HepG2 (cell line): ENCODE results near the gene RAC3. TPM values are rescaled to one million over a fixed set of nuclear protein-coding genes. Genes with fewer than 3 reads are reported as not detected.
A peak's percentile ranks its signal among the peaks of the same experiment; 100 is the strongest.

ENCODE experiments used
- ARNT ChIP-seq: fragments of 450-650 bp; IDR thresholded peaks from 2 replicates; pipeline ENCODE4 v1.6.1; 2017
- ATF5 ChIP-seq: sonication (generic); formaldehyde crosslinking; IDR thresholded peaks from 2 replicates; pipeline ENCODE4 v1.4.0; 2020; ENCODE audit warnings: mild to moderate bottlenecking, low read depth, missing genetic modification reagents
- CBX5 ChIP-seq: sonication (generic); formaldehyde crosslinking; IDR thresholded peaks from 2 replicates; pipeline ENCODE4 v1.4.0; 2020; ENCODE audit warnings: missing genetic modification reagents, borderline replicate concordance
- CCDC6 ChIP-seq: sonication (generic); formaldehyde crosslinking; IDR thresholded peaks from 2 replicates; pipeline ENCODE4 v1.8.1; 2022; ENCODE audit warnings: mild to moderate bottlenecking, missing genetic modification reagents, moderate library complexity
- CREM ChIP-seq, 2 experiments: sonication (generic) in 1 of 2; formaldehyde crosslinking in 1 of 2; IDR thresholded peaks; 2 replicates each; pipeline versions ENCODE4 v1.4.0 to v1.6.1; 2016 to 2020; ENCODE audit warnings: antibody characterized with exemption in 1 of 2, mild to moderate bottlenecking in 1 of 2, missing genetic modification reagents in 1 of 2
- GLI4 ChIP-seq: sonication (generic); formaldehyde crosslinking; IDR thresholded peaks from 2 replicates; pipeline ENCODE4 v1.5.1; 2020; ENCODE audit warnings: missing genetic modification reagents, mild to moderate bottlenecking, moderate library complexity, borderline replicate concordance
- HOXA3 ChIP-seq: sonication (generic); formaldehyde crosslinking; IDR thresholded peaks from 2 replicates; pipeline ENCODE4 v1.5.0; 2020; ENCODE audit warnings: missing genetic modification reagents
- MBD4 ChIP-seq: IDR thresholded peaks from 2 replicates; pipeline ENCODE4 v1.6.1; 2012; ENCODE audit warnings: low read length, inconsistent platforms, borderline replicate concordance
- NAIF1 ChIP-seq: sonication (generic); formaldehyde crosslinking; IDR thresholded peaks from 2 replicates; pipeline ENCODE4 v1.5.0; 2020; ENCODE audit warnings: mild to moderate bottlenecking, missing genetic modification reagents, borderline replicate concordance
- NFIB ChIP-seq: sonication (generic); formaldehyde crosslinking; IDR thresholded peaks from 2 replicates; pipeline ENCODE4 v1.9.0; 2021; ENCODE audit warnings: missing genetic modification reagents, mild to moderate bottlenecking, borderline replicate concordance
- PAWR ChIP-seq: sonication (generic); formaldehyde crosslinking; IDR thresholded peaks from 2 replicates; pipeline ENCODE4 v1.4.0; 2020; ENCODE audit warnings: missing genetic modification reagents, mild to moderate bottlenecking, borderline replicate concordance
- PHF8 ChIP-seq: sonication (generic); formaldehyde crosslinking; IDR thresholded peaks from 2 replicates; pipeline ENCODE4 v1.5.0; 2020; ENCODE audit warnings: missing genetic modification reagents
- RFX1 ChIP-seq: fragments of 450-650 bp; IDR thresholded peaks from 2 replicates; pipeline ENCODE4 v1.6.1; 2017
- RORA ChIP-seq: sonication (generic); formaldehyde crosslinking; IDR thresholded peaks from 2 replicates; pipeline ENCODE4 v1.5.0; 2020; ENCODE audit warnings: mild to moderate bottlenecking, missing genetic modification reagents, moderate library complexity
- USF2 ChIP-seq, 2 experiments: sonication (generic) in 1 of 2; formaldehyde crosslinking in 1 of 2; IDR thresholded peaks; 2 replicates each; pipeline versions ENCODE4 v1.5.1 to v1.6.1; 2011 to 2020; ENCODE audit warnings: borderline replicate concordance in 1 of 2, low read depth in 1 of 2, low read length in 1 of 2, mild to moderate bottlenecking in 1 of 2, missing genetic modification reagents in 1 of 2, moderate library complexity in 1 of 2
- ZBTB38 ChIP-seq: sonication (generic); formaldehyde crosslinking; IDR thresholded peaks from 2 replicates; pipeline ENCODE4 v1.5.1; 2020; ENCODE audit warnings: mild to moderate bottlenecking, missing genetic modification reagents
- ZNF292 ChIP-seq: sonication (generic); formaldehyde crosslinking; IDR thresholded peaks from 2 replicates; pipeline ENCODE4 v1.8.1; 2022; ENCODE audit warnings: mild to moderate bottlenecking, low read depth, missing genetic modification reagents, borderline replicate concordance
- ZNF337 ChIP-seq: sonication (generic); formaldehyde crosslinking; IDR thresholded peaks from 2 replicates; pipeline ENCODE4 v1.5.1; 2020; ENCODE audit warnings: missing genetic modification reagents, low read depth, mild to moderate bottlenecking, borderline replicate concordance
- ZNF589 ChIP-seq: sonication (generic); formaldehyde crosslinking; conservative IDR thresholded peaks from 2 replicates; pipeline ENCODE4 v1.8.0; 2022; ENCODE audit warnings: mild to moderate bottlenecking, moderate library complexity, missing genetic modification reagents
- ZNF672 ChIP-seq: sonication (generic); formaldehyde crosslinking; IDR thresholded peaks from 2 replicates; pipeline ENCODE4 v1.8.1; 2022; ENCODE audit warnings: missing genetic modification reagents
- ZNF691 ChIP-seq: sonication (generic); formaldehyde crosslinking; IDR thresholded peaks from 2 replicates; pipeline ENCODE4 v1.4.0; 2020; ENCODE audit warnings: missing genetic modification reagents, low read depth, mild to moderate bottlenecking, borderline replicate concordance
- ZNF740 ChIP-seq: sonication (generic); formaldehyde crosslinking; IDR thresholded peaks from 2 replicates; pipeline ENCODE4 v1.4.0; 2020; ENCODE audit warnings: missing genetic modification reagents
- ZNF792 ChIP-seq: IDR thresholded peaks from 2 replicates; pipeline ENCODE4 v1.6.1; 2016
- ZNF800 ChIP-seq: sonication (generic); formaldehyde crosslinking; IDR thresholded peaks from 2 replicates; pipeline ENCODE4 v1.4.0; 2020; ENCODE audit warnings: missing genetic modification reagents
- ZNF878 ChIP-seq: sonication (generic); formaldehyde crosslinking; IDR thresholded peaks from 2 replicates; pipeline ENCODE4 v1.8.1; 2023; ENCODE audit warnings: mild to moderate bottlenecking, missing genetic modification reagents, moderate library complexity
- polyA plus RNA-seq, 8 experiments: library from polyadenylated mRNA; depleted of rRNA in 3 of 8; stranded (reverse) in 7 of 8; unstranded in 1 of 8; fragments of >200 nt; fragmentation: Illumina TruSeq in 4 of 8; extraction: Trizol in 4 of 8; gene quantifications; 2 replicates each; pipeline versions ENCODE4 v1.2.1 to v1.2.3, GENCODE V29; 2011 to 2016; ENCODE audit warnings: low read depth in 4 of 8, missing spikeins in 1 of 8, mixed read lengths in 1 of 8; ENCODE audit not compliant: insufficient read depth in 1 of 8
- total RNA-seq, 5 experiments: library from RNA; depleted of rRNA; stranded (reverse); fragments of >200 nt; fragmentation: Illumina TruSeq; extraction: Trizol; gene quantifications; 2 replicates each; pipeline ENCODE4 v1.2.3, GENCODE V29; 2016; ENCODE audit warnings: low read depth in 1 of 5

RAC3 gene
- total and polyA plus RNA-seq, 2 of the 13 experiments (the other 11 are each of a cell fraction or from before 2014, with no cell fraction given): 10.5 to 21.3 TPM

GRCh38 chr17:82005701-82006348 is 25.7 kb upstream of the RAC3 start (continued):
- no peak for TF ChIP-seq PAWR (CRISPR knock-in tag)
- TF ChIP-seq PHF8: no peak
- TF ChIP-seq USF2 (IDR thresholded peaks at IDR 0.05; ENCODE audit: low read depth, low read length): no peak
- no peak for TF ChIP-seq USF2 (CRISPR knock-in tag; IDR thresholded peaks at IDR 0.05; ENCODE audit: borderline replicate concordance)
- TF ChIP-seq CBX5 (CRISPR knock-in tag): no peak
- no peak for TF ChIP-seq RORA (CRISPR knock-in tag)
- TF ChIP-seq HOXA3 (CRISPR knock-in tag): no peak
- no peak for TF ChIP-seq ARNT
- no peak for TF ChIP-seq ZNF792
- TF ChIP-seq RFX1: no peak
- no peak for TF ChIP-seq MBD4
- no peak for TF ChIP-seq NAIF1 (CRISPR knock-in tag)
- no peak for TF ChIP-seq ZBTB38 (CRISPR knock-in tag)
- TF ChIP-seq NFIB (CRISPR knock-in tag): no peak
- TF ChIP-seq ZNF800 (CRISPR knock-in tag): no peak
- TF ChIP-seq CREM (IDR thresholded peaks at IDR 0.05): no peak
- no peak for TF ChIP-seq CREM (CRISPR knock-in tag; IDR thresholded peaks at IDR 0.05)
- TF ChIP-seq ZNF337 (CRISPR knock-in tag): no peak
- TF ChIP-seq ZNF589 (CRISPR knock-in tag): 0 out of 2 replicates have a peak, but pooled peaks have one; percentile 36
- TF ChIP-seq ZNF672: no peak
- TF ChIP-seq GLI4 (CRISPR knock-in tag): no peak
- TF ChIP-seq ATF5 (CRISPR knock-in tag): no peak
- no peak for TF ChIP-seq ZNF740 (CRISPR knock-in tag)
- 0 out of 2 replicates have a peak, but pooled peaks have one; percentile 34 for TF ChIP-seq ZNF691
- no peak for TF ChIP-seq ZNF878
- TF ChIP-seq CCDC6 (CRISPR knock-in tag): no peak
- no peak for TF ChIP-seq ZNF292 (CRISPR knock-in tag)
